Progenitor cell of endocrine pancreas (in vitro differentiated cells): Measurements from ENCODE around the gene UBE2I. TPM values are rescaled to one million over a fixed set of nuclear protein-coding genes. Genes with fewer than 3 reads are reported as not detected.
A peak's percentile ranks its signal among the peaks of the same experiment; 100 is the strongest.

Experiments
- DNase-seq: peaks from one replicate; pipeline ENCODE4 v3.0.0; 2021; ENCODE audit warnings: low spot score; ENCODE audit not compliant: unreplicated experiment
- H3K27ac Mint-ChIP-seq: 2 replicates; pipeline ENCODE4 v1.8.0; 2021; ENCODE audit warnings: mild to moderate bottlenecking, moderate library complexity, mixed read lengths
- H3K27me3 Mint-ChIP-seq: 2 replicates; pipeline ENCODE4 v1.8.0; 2021; ENCODE audit warnings: mixed read lengths
- H3K36me3 Mint-ChIP-seq: 2 replicates; pipeline ENCODE4 v1.8.0; 2022; ENCODE audit warnings: mixed read lengths; ENCODE audit not compliant: insufficient read depth
- H3K4me1 Mint-ChIP-seq: 2 replicates; pipeline ENCODE4 v1.8.0; 2021; ENCODE audit warnings: low read depth, mixed read lengths
- H3K4me3 Mint-ChIP-seq: 2 replicates; pipeline ENCODE4 v1.8.0; 2021; ENCODE audit warnings: low read depth, mild to moderate bottlenecking, moderate library complexity, mixed read lengths
- H3K9me3 Mint-ChIP-seq: 2 replicates; pipeline ENCODE4 v1.8.0; 2021; ENCODE audit warnings: low read depth, mixed read lengths
- CTCF ChIP-seq: fragments of 200-600 bp; sonication (generic); IDR thresholded peaks from one replicate; pipeline ENCODE4 v1.5.0; 2021; ENCODE audit warnings: antibody characterized with exemption, mild to moderate bottlenecking; ENCODE audit not compliant: unreplicated experiment
- total RNA-seq: library from RNA; stranded (reverse); gene quantifications from 2 replicates; pipeline ENCODE4 v1.2.1, GENCODE V29; 2021

Gene UBE2I
- total RNA-seq, 1 donor from 2014 or later, result 211 TPM

- no peaks in the 10 kb centered on the region for H3K36me3 Mint-ChIP-seq
- DNase-seq, result no peak
- H3K4me1 Mint-ChIP-seq, result no peaks in the 10 kb centered on the region
- H3K4me3 Mint-ChIP-seq, result no peak overlapping the region
- H3K27me3 Mint-ChIP-seq, result peaks cover 13% of the 10 kb centered on the region
- H3K27ac Mint-ChIP-seq, result no peak overlapping the region
- no peak for TF ChIP-seq CTCF
- H3K9me3 Mint-ChIP-seq, result no peaks in the 10 kb centered on the region
Measured at GRCh38 chr16:1282324-1282973, 27.0 kb upstream of the UBE2I start.

DNA sequence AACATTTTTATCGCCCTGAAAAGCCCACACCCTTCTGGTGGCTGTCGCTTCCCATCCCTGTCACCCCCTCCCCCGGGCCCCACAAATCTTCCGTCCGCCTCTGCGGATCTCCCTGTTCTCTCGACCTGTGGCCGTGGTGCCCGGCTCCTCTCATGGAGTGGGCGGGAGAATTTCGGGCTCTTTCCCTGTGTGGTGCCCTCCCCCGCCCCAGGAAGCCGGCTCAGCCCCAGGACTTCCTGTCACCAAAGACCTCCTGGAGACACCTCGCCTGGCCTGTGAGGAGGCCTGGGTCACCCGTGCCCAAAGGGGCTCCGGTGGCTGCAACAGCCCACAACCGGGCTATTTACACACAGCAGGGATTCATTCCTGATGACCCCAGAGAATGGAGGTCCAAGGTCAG lies 26.1 kb upstream of the UBE2I start:
- Mint-ChIP-seq H3K9me3 (no peaks in the 10 kb centered on the region), H3K4me3 (no peak overlapping the region), H3K27ac (no peak overlapping the region), H3K4me1 (no peaks in the 10 kb centered on the region), H3K36me3 (no peaks in the 10 kb centered on the region), H3K27me3 (peaks cover 15% of the 10 kb centered on the region)
- no peak for TF ChIP-seq CTCF
- DNase-seq, result no peak

- Mint-ChIP-seq H3K9me3 (no peaks in the 10 kb centered on the region), H3K4me1 (no peaks in the 10 kb centered on the region)
Measured at GRCh38 chr16:1283996-1284616, 25.3 kb upstream of the UBE2I start.

DNA sequence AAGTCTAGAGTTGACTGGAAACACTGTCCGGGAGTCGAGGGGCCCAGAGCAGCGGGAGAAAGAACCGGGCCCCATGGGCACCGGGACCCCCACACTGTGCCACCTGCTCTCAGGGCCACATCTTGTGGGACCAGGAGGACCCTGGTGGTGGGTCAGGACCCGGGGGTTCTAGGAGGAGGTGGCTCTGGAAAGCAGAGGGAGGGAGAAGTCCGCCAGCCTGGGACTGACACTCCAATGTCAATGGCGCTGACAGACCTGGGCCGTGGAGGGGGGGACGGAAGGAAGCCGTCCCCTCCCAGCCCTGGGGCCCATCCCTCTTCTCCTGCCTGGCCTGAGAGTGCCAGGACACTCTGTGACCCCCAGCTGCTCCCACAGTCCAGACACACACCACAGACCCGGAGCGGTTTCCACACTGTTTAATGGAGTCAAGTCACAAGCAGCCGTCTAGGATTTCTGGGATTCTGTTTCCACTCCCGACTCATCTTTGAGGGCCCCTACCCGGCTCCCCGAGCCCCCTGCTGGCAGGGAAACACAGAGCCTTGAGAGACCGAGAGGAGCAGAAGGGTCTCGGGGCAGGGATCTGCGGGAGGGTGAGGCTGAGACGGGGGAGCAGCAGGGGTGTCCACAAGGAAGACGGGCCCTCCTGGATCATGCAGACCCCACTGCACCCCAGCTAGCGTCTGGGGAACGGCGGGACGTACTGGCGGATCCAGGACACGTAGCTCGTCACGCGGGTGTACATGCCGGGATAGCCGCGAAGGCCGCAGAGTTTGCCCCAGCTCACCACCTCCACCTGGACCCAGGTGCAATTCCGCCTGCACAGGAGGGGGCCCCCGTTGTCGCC lies 23.5 kb upstream of the UBE2I start:
- H3K4me1 Mint-ChIP-seq, result peaks cover 2% of the 10 kb centered on the region
- peaks cover 20% of the 10 kb centered on the region for H3K27me3 Mint-ChIP-seq
- H3K9me3 Mint-ChIP-seq, result no peaks in the 10 kb centered on the region
- no peak overlapping the region for H3K27ac Mint-ChIP-seq
- no peak overlapping the region for H3K4me3 Mint-ChIP-seq
- TF ChIP-seq CTCF, result peak; percentile 32
- H3K36me3 Mint-ChIP-seq, result no peaks in the 10 kb centered on the region
- DNase-seq, result no peak

More at GRCh38 chr16:1283996-1284616, 25.3 kb upstream of the UBE2I start:
- peaks cover 15% of the 10 kb centered on the region for H3K27me3 Mint-ChIP-seq
- H3K4me3 Mint-ChIP-seq, result no peak overlapping the region
- no peak for TF ChIP-seq CTCF
- H3K27ac Mint-ChIP-seq, result no peak overlapping the region
- H3K36me3 Mint-ChIP-seq, result no peaks in the 10 kb centered on the region
- no peak for DNase-seq

- DNase-seq, result no peak
- Mint-ChIP-seq H3K9me3 (no peaks in the 10 kb centered on the region), H3K27me3 (peaks cover 23% of the 10 kb centered on the region), H3K4me3 (no peak overlapping the region), H3K36me3 (no peaks in the 10 kb centered on the region), H3K4me1 (peaks cover 2% of the 10 kb centered on the region), H3K27ac (no peak overlapping the region)
- no peak for TF ChIP-seq CTCF
Measured at GRCh38 chr16:1286513-1287094, 22.8 kb upstream of the UBE2I start.
